GM19023 (cell line): ENCODE results near the gene PAX8.

ENCODE experiments used
- ATAC-seq: cut with Tn5 transposase; IDR thresholded peaks from one replicate; pipeline ENCODE4 v1.9.1; 2021; ENCODE audit warnings: mild to moderate bottlenecking, moderate library complexity; ENCODE audit not compliant: unreplicated experiment

Gene PAX8

DNA sequence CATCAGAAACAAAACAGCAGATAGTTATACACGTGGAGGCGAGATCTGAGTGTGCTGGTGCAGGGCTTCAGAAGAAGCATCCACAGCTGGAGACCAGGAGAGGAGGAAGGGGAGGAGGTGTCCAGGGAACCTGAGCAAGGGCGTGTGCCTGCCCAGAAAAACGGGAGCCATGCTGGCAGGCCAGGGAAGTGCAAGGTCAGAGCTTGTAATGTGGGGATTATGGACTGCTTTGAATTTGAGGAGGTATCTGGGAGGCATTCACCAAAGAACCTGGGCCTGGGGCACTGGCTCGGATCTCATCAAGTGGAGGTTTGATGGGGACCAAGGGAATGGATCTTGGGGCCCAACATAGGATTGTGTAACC lies 92.3 kb downstream of the PAX8 start:
- ATAC-seq, result no peak

DNA sequence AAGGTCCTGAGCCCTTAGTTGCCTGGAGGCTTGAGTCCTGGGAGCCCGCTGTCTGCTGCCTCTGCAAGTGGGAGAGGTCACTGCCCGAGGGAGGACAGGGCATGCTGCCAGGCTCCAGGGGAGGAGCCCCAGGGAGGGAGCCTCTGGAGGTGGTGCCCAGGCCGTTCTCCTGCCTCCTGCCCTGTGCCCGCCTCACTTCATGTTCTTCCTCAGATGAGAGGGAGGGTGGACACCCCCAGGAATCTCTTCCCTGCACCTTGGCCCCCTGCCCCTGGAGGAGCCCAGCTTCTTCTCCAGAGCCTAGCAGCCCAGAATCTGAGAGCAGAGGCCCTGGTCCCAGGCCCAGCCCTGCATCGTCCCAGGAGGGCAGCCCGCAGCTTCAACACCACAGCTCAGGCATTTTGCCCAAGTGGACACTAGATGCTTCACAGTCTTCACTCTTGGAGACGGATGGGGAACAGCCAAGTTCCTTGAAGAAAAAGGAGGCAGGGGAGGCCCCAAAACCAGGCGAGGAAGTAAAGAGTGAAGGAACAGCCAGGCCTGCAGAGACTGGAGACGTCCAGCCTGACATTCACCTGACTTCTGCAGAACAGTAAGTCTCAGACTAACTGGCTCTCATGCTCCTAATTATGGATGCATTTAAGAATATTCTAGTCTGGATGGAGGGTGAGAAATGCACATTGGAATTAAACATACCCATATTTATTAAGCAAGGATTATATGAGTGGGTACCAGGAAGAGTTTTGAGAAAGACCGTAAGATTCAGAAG lies 92.9 kb downstream of the PAX8 start:
- ATAC-seq, result no peak

DNA sequence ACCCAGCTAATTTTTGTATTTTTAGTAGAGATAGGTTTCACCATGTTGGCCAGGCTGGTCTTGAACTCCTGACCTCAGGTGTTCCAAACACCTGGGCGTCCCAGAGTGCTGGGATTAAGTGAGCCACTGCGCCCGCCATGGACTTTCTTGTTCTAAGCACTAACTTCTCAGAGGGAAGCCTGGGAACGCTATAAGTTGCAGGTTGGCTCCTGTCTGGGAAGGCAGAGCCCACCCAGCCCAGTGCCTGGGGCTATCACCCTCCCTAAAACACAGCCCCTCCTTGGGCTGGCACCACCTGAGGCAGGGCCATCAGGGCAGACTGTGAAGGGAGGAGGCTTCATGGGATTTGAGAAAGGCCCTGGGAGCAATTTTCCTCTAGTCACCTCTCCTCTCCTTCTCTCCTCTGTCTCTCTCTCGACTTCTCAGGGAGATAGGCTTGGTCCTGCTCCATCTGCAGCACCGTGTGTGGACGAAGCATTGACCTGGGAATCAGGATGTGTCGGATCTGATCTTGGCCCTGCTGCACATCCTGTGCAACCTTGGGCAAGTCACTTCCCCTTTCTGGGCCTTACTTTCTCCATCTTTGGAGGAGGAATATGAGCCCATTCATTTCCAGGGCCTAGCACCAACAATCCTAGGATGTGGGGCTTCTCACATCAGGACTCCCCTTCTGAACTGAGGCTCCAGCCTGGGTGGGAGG lies 94.0 kb downstream of the PAX8 start:
- no peak for ATAC-seq

DNA sequence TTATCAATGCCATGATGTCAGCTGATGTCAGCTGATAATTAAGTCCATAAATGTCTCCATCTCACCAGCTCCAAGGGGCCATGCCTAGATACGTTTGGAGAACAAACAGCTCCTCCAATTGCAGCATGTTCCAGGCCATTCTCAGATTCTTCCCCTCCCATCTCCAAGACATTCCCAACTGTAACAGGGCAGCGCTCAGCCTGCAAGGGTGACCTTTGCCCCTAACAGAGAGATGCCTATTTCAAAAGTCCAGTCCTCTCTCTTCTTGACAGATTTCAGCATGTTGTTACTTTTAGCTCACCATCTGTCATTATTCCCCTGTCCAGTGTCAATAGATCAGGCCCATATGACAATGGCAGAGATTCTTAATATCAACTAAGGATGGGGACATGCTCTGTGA lies 95.0 kb downstream of the PAX8 start:
- no peak for ATAC-seq

DNA sequence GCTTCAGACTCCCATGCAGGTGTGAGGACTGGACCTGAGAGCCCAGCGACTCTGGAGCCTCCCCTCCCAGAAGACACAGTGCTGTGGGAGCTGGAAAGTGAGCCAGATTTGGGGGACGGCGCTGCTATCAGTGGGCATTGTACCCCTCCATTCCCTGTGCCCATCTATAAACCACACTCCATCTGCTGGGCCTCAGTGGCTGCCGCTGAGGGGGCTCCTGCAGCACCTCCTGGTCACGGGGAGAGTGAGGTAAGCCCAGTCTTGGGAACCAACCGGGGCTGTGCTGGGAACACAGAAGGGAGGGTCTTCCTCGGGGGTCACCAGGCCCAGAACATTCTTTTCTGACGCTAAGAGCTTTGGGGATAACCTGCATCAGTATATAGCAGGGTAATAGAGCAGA lies 95.5 kb downstream of the PAX8 start:
- no peak for ATAC-seq

DNA sequence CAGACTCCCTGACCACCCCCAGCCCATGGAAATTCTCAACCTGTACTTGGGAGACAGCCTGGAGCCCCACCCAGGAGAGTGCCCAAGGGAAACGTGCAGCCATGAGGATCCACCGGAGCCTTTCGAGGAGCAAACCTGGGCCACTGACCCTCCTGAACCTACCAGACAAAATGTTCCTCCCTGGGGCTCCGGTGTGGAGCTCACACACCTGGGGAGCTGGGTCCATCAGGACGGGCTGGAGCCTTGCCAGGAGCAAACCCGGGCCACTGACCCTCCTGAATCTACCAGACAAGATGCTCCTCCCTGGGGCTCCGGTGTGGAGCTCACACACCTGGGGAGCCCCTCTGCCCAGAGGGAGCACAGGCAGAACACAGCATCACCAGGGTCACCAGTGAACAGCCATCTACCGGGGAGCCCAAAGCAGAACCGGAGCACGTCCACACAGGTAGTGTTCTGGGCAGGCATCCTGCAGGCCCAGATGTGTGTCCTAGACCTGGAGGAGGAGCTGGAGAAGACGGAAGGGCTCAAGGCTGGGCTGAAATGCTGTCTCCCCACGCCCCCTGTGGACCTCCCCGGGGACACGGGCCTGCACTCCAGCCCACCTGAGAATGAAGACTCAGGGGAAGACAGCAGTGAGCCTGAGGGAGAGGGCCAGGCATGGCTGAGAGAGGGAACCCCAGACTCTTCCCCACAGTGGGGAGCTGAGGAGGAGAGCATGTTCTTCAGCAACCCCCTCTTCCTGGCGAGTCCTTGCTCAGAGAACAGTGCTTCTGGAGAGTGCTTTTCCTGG lies 96.1 kb downstream of the PAX8 start:
- no peak for ATAC-seq

DNA sequence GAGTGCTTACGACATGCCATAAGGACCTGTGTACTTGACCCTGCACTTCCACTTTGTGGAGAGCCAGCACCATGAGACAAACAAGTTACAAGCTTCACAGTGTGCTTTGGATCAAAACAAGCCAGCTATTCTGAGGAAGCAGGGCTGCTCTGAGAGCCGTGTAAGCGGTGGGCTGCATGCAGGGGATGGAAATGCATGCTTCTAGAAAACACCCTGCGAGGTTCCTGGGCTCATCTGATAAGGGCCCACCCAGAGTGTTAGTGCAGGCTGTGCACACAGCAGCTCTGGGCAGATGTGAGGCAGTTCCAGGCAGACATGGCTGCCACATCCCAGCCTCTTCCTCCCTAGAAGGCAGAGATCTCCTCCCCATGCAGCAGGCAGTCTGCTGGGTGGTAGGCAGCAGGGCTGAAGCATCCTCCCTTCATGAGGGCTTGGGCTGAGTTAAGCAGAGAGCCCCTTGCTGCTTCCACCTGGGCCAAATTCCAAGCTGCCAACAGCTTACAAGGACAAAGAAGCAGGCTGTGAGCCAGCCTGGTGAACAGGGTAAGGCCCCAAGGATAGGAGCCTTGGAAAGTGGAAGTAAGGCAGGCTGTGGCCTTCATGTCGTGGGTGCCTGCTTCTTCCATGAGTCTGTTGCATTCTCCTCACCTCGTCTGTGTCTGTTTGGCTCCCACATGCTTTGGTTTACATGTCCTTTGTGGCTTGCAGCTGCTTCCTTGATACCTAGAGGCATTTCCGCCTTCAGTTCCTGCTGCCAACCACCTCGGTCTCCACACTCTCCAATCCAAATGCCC lies 97.3 kb downstream of the PAX8 start:
- no peak for ATAC-seq

DNA sequence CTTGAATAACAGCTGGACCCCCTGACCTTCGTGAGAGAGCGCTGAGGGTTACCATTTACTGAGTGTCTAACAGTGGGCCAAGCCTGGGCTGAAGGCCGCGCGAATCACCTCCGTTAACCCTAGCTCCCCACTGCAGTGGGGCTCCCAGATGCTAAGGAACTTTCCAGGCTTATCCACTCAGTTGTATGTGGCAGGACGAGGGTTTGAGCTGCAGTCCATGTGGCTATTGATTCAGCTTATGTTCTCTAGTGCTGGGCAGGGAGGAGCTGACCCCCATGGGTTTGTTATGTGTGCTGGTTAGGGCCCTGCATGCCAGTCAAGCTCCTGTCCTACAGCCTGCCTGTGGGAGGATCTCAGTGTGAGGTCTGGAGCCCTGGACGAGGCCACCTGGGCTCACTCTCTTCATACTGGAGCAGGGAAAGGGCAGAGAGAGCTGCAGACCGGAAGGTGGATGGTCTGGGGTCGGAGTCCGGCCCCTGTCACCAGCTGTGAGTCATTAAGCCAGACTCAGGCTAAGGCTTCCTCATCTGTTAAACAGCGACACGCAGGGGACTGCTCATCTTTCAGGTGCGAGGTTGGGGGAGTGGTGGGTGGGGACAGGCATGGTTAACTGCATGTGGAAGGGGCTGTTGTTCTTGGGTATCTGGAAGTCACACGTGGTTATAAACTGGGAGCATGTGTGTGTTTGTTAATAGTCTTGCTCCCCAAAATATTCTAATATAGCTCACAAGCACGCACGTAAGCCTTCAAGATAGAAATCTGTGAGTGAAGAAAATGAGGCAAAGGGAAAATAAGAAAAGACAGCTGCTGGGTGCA lies 98.4 kb downstream of the PAX8 start:
- ATAC-seq, result no peak

DNA sequence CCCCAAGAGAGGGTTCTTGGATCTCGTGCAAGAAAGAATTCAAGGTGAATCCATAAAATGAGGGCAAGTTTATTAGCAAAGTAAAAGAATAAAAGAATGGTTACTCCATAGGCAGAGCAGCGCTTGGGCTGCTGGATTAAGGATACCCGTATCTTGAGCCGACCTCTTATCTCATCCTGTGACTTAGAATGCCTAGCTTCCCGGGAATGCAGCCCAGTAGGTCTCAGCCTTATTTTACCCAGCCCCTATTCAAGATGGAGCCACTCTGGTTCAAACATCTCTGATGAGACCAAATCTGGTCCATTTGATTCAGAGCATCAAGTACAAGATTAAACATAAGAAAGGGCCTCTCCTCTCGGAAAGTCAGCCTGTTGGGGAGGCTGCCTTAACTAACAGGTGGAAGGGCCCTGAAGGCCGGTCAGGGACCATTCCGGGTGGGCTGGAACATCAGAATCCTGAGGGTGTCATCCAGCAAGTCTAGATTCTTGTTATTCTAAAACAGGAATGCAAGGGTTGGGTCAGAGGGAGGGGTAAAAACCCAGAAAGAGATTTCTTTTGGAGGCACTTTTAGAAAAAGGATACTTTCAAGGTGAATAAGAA lies 99.2 kb downstream of the PAX8 start:
- no peak for ATAC-seq

DNA sequence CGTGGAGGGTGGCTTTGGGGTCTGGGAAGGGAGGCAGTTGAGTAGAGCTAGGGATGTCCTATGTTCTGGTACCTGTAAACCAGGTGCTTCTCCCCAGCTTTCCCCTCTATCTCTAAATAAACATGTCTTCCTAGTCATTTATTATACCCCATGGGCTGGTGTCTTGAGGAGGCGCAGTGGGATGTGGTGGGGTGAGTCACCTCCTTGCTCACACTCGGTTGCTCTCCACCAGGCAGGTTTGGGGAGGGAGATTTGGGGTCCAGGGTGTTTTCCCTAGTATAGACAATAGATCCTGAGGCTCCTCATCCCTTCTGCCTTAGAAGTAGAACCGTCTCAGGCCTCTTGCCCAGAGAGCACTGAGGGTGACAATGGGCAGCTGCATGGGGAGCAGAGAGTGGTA lies 99.8 kb downstream of the PAX8 start:
- no peak for ATAC-seq

DNA sequence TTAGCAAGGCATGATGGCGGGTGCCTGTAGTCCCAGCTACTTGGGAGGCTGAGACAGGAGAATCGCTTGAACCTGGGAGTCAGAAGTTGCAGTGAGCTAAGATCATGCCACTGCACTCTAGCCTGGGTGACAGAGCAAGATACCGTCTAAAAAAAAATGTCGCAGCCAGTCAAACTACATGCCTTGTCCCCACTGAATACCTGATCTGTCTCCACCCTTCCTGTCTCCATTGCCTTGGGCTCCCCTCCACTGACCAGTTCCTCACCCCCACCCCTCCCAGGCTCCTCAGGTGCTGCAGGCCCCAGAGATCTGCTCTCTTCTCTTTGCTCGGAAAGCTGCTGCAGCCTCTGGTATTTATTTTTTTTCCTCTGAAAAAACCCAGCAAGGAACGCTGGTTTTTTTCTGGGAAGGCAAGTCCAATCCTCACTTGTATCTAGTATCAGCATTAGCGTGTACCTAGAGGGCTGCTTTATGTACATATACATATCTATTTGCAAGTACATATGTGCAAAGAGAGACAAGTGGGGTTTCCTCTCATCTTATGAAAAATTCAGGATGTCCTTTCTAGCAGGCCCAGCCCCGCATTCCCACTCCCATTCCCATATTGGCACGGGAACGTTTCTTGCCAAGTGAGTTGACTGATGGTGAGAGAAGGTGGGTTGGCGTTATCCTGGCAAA lies 100.5 kb downstream of the PAX8 start:
- no peak for ATAC-seq

DNA sequence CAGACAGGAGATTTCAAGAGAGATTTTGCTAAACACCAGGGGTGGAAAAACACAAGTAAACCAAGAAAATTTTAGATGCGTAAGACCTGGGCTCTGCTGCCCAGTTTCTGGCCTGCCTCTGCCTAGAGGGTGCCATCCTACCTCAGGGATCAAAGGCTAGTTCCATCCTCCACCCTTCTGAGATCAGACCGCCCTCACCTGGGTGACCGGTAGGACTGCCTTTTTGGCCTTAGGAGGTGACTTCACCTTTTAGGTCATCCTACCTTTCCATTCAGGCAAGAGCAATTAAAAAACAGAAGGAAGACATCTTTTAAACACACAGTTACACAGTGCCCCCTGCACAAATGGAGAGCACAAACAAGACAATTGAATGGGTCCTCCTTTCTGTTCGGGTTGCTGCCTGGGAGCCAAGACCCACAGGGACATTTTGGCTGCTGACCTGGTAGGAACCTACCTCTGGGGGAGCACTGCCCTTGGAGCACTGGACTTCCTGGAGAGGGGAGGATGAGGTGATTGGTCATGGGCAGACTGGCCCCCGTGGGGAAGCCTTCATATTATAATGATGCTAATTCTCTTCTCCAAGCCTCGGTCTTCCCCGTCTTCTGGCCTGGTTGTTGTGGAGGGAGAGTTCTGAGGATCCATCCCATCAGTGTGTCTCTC lies 101.9 kb downstream of the PAX8 start:
- ATAC-seq, result no peak

DNA sequence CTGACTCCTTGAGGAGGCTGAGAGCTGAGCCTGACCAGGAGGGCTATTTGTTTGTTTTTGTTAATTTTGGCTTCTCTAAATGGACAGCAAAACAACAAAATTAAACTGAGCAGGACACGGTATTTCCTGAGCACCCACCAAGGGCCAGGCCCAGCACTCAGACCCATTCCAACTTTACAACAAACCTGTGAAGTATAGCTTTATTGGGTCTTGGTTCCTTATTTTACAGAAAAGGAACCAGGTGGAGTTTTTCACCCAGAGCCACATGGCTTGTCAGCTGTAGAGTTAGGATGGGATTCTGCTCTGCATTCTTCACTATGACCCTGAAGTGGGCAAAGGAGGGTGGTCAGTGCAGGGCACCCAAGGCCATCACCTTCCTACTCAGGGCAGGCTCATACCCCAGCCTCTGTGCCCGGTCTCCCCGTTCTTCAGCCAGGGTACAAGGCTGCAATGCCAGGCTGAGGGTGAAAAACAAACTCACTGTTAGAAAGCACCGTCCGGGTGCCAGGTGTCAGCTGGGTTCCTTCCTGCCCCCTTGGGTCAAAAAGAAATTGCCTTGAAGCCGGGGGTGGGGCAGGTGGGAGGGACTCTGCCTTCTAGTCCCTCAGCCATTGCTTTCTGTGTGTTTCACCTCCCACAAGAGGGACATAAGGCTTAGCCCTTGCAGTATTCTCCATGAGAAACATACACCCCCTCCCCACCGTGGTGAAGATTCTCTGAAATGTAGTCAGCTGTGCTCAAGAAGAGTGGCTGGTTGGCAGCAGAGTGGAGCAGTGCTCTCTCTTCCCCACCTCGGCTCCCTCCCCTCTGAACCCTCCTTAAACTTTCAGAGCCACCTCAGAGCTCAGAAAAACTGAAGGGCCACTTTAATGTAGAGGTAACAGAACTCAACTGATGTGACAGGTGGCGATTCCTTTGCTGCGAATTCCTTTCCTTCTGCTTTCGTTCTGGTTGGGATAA lies 102.7 kb downstream of the PAX8 start:
- ATAC-seq, result no peak

DNA sequence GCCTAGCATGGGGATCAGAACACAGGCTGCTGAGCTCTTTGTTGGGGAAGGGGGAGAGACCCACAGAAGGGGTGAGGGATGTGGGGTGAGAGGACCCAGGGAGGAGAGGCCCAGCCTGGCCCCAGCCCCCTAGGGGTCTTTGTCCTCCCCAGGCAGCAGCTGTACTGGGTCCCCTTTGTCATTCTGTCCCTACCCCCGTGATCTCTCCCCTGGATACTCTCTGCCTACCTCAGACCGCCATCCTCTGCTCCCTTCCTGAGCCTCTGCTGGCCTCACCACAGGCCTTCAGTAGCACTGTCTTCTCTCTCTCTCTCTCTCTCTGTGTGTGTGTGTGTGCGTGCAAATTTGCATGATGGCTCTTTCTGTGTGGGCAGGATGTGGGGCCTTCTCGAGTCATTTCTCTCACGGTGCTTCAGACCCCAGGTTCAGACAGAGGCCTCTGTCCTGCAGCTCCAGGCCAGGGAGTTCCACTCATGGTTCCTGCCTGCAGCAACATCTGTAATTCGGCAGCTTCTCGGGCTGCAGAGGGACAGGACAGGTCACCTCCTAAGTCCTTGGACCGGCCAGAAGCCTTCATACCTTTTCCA lies 103.6 kb downstream of the PAX8 start:
- peak; percentile 56 for ATAC-seq

DNA sequence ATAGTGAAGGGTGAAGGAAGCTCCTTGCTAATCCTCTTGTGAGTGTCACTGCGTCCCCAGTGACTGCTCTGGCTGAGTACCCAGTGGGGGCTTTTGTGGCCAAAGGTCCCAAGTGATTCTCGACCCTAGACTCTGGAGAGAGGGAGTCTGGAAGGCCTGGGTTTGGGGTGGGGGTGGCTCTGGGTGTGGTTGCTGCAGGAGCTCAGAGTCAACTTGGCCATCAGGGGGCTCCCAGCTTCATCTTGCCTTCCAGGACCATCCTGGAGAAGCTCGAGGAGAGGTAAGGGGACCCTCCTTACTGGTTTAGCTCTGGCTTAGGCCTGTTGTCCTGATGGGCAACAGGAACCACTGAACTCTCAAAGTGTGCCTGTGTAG lies 104.4 kb downstream of the PAX8 start:
- ATAC-seq, result no peak

DNA sequence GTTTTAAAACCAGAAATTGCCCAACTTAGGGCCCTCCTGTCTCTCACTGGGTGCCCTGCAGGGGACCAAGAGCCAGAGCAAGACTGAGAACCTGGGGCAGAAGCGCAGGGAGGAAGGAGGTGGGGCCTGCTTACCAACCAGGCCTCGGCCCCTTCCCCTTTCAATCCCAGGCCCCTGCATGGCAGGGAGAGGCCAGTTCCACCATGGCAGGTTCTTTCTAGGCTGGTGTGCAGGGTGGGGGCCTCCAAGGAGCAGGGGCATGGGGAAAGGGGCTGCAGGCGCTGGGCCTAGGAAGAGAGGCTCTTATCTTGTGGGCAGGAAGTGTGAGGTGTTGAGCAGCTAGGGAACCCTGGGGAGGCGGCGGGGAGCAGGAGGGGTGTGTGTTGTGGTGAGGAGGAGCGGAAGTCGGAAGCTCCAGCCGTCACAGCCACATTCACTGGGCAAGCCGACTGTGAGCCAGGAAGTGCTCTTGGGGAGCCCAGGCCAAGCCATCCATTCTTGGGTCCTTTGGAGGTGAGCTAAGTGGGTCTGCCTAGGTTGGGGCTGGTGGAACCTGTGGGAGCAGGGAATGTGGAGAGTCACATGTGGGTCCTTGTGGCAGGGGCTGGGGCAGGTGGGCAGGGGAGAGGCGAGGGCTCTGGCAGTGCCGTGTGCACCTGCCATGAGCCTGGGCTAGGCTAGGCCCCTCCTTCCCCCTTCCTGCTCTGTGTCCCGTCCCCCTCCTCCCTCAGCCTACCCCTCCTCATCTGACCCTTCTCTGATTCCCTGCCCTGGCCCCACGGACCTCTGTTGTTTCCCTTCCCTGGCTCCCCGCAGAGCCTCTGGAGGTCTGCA lies 105.0 kb downstream of the PAX8 start, which contains the start of gene PSD4:
Gene PSD4, plus strand, starts transcription at position 430 of the 834 bp plus-strand sequence. CDS start 8,486 bp downstream, outside the sequence.
- ATAC-seq, result peak; percentile 80
